Measurements from ENCODE around the gene TFF1.

Gene TFF1

DNA sequence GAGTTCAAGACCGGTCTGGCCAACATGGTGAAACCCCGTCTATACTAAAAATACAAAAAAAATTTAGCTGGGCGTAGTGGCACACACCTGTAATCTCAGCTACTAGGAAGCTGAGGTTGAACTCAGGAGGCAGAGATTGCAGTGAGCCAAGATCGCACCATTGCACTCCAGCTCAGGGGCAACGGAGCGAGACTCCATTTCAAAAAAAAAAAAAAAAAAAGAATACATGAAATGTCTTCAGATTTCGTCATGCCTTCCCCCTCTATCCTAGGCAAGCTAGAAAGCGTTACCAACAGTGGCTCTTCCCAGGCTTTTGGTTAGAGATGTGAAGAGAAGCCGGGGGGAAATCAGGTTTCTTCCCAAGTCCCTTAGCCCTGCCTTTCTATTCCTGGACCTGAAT lies 3.6 kb downstream of the TFF1 start:
- DNase-seq (ENCODE audit: low read depth, low spot score), result no peak

- DNase-seq (ENCODE audit: low read depth, low spot score), result no peak
These were observed 4.1 kb downstream of the TFF1 start for GRCh38 chr21:42362198-42362597.

DNA sequence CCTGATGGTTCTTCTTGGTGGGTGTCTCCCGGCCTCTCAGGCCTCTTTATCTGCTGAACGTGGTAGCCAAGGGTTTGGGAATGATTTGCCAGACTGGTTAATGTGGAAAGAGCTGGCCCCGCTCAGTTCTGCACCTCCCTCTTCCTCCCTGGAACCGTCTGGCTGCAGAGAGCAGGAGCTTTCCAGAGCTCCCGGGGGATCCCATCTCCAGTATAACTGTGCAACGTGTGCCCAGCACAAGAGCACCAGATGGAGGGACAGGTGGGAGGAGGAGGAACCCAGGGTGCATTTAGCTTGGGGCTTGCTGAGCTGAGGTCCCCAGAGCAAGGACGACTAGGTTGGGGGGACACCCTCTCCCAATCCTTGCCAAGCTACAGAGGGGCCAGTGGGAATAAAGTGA lies 5.0 kb downstream of the TFF1 start:
- no peak for DNase-seq (ENCODE audit: low read depth, low spot score)

GRCh38 chr21:42360317-42360716 lies 6.0 kb downstream of the TFF1 start:
- DNase-seq (ENCODE audit: low read depth, low spot score), result no peak

DNA sequence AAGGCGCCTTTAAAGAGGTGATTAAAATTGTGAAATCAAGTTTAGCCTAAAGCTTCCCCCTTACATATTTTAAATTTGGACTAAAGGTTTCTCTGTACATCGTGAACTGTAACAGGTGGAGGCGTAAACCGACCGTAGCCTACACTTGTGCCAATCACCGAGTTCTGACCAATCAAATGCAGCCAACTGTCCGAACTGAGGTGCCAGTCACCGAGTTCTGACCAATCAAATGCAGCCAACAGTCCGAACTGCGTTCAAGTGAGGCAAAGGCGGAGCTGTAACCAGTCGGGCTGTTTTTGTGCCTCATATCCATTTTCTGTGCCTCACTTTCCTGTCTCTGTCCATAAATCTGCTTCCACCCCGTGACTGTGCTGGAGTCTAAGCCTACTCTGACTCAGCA lies 7.4 kb downstream of the TFF1 start:
- DNase-seq (ENCODE audit: low read depth, low spot score), result no peak

DNA sequence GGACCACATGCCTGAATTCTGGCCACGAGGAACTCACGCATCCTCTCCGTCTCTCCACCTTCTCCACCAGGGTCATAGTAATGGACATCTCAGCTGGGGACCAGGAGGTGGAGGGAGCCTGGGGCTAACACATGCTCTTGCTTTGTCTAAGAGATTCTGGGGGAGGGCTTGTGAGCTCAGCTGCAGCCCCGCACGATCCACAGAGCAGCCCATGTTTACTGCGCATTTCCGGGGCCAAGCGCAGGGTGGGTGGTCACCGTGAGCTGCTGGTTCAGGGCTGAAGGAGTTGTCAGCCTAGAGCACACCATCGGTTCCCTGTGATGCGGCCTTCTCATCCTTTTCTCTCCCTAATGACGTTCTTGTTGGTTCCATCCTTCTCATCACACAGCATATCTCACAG lies 8.1 kb downstream of the TFF1 start:
- no peak for DNase-seq (ENCODE audit: low read depth, low spot score)

DNA sequence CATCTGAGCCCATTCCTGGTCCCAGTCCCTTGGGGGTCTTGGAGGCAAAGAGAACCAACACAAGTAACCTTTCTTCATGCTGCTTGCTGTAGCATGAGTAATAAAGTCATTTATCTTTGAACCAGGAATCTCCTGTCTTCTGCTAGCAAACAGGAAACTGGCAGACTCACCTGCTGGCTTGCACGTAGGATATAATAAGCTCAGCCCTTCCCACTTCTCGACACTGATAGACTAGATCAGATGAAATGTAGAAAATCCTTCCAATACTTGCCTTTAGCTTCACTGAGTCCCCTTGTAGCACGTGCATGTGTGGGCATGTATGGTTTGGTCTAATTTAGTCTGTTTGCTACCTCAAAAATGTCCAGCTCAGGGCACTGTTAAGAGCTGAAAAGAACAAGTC lies 9.0 kb downstream of the TFF1 start:
- DNase-seq (ENCODE audit: low read depth, low spot score), result no peak

DNA sequence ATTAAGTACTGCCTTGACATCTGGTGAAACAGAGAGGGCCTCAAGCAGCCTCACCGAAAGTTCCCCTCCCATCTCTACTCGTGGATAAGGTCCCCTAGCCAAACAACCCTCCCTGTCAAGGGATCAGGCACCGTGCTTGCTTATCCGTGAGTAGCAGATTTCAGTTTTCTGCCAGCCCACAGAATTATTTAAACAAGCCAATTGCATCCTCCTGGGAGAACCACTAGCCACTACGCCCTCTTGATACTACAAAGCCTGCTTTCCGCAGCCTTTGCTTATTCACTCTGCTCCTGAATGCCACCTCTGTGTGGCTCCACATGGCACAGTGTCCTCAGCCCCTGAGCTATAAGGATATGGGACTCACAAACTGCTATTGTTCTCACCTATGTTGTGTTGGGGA lies 9.7 kb downstream of the TFF1 start:
- DNase-seq (ENCODE audit: low read depth, low spot score), result no peak

- no peak for DNase-seq (ENCODE audit: low read depth, low spot score)
These were observed 10.3 kb downstream of the TFF1 start for GRCh38 chr21:42356046-42356445.

- no peak for DNase-seq (ENCODE audit: low read depth, low spot score)
These were observed 12.7 kb downstream of the TFF1 start for GRCh38 chr21:42353623-42354022.

- DNase-seq (ENCODE audit: low read depth, low spot score), result no peak
These were observed 13.8 kb downstream of the TFF1 start for GRCh38 chr21:42352441-42353095.

DNA sequence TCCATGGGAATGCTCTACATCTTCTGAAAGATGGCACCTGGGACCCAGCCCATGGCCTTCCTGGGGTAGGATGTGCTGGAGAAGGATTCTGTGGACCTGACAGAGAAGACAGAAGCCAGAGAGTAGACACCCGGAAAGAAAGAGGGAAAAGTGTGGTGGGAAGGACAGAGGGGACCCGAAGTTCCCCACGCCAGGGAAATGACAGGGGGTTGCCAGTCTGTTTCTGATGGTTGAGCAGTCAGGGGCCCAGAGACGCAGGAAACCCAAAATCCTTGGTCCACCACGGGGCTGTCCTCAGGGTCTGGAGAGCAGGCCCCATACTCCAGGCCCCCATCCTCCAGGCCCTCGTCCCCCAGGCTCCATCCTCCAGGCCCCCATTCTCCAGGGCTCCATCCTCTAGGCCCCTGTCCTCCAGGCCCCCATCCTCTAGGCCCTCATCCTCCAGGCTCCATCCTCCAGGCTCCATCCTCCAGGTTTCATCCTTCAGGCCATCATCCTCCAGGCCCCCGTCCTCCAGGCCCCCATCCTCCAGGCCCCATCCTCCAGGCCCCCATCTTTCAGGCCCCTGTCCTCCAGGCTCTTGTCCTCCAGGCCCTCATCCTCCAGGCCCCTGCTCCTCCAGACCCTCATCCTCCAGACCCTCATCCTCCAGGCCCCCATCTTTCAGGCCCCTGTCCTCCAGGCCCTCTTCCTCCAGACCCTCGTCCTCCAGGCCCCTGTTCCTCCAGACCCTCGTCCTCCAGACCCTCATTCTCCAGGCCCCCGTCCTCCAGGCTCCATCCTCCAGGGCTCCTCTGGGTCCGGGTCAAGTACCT lies 14.5 kb downstream of the TFF1 start:
- DNase-seq (ENCODE audit: low read depth, low spot score), result no peak

GRCh38 chr21:42350927-42351426 lies 15.4 kb downstream of the TFF1 start, which contains the start of gene TFF2:
TSS of gene TFF2 (minus strand) at chr21:42350994. CDS start at chr21:42350957, 37 bp downstream.
- DNase-seq (ENCODE audit: low read depth, low spot score), result no peak

- no peak for DNase-seq (ENCODE audit: low read depth, low spot score)
These were observed 15.9 kb downstream of the TFF1 start for GRCh38 chr21:42350318-42350910.

DNA sequence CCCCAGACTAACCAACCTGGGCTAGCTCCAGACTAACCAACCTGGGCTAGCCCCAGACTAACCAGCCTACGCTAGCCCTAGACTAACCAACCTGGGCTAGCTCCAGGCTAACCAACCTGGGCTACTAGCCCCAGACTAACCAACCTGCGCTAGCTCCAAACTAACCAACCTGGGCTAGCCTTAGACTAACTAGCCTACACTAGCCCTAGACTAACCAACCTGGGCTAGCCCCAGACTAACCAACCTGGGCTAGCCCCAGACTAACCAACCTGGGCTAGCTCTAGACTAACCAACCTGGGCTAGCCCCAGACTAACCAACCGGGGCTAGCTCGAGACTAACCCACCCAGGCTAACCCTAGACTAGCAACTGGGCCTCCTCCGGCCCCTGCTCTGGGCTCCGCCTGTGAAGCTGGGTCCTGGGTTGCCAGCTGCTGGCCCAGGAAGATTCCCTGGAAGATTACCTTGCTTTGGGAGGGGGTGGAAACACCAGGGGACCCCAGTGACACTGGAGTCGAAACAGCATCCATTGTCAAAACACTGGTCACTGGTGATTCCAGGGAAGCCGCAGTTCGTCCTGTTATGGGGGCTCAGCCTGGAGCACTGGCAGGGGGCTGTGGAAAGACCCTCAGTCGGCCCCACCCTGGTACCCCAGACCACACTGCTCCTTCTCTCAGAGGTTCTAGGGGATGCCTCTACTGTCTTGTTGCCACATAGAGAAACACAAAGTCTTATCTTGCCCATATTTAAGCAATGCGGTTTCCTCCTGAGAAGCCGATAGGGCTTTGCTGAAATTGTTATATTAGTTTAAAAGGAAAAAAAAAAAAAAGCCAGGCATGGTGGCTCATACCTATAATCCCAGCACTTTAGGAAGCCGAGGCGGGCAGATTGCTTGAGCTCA lies 16.7 kb downstream of the TFF1 start:
- DNase-seq (ENCODE audit: low read depth, low spot score), result no peak

GRCh38 chr21:42348762-42349161 lies 17.6 kb downstream of the TFF1 start:
- DNase-seq (ENCODE audit: low read depth, low spot score), result no peak

- DNase-seq (ENCODE audit: low read depth, low spot score), result no peak
These were observed 18.6 kb downstream of the TFF1 start for GRCh38 chr21:42347601-42348327.

- no peak for DNase-seq (ENCODE audit: low read depth, low spot score)
These were observed 19.3 kb downstream of the TFF1 start for GRCh38 chr21:42346866-42347600.

DNA sequence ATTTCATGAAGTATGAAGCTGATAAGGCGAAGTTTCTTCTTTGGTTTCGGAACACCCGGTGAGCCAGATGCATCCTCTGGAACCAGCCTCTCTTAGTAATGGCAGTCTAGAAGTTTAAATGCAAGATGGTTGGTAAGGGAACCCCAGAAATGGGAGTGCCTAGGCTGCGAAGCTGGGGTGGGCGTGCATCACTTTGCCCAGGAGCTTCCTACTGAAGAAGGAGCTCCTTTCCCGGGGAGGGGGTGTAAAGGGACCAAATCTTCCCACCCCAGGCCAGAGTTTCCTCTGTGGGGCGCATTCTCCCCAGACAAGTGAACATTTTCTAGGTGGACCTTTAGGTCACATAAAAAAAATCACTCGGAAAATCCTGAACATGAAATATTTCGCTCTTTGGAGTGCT lies 19.9 kb downstream of the TFF1 start:
- no peak for DNase-seq (ENCODE audit: low read depth, low spot score)

DNA sequence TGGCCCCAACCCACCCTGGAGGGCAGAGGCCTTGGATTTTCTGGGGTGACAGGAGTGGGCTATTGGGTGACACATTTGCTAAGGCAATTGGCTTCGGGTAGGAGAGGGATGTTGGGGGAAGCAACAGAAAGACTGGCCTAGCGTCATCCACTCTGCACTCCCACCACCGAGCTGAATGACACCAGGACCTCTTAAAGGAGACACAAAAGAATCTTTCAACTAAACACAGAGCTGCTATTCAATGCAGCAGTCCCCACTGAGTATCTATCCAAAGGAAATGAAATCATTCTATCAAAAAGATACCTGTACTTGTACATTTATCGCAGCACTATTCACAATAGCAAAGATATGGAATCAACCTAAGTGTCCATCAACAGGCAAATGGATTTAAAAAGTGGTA lies 21.7 kb downstream of the TFF1 start:
- no peak for DNase-seq (ENCODE audit: low read depth, low spot score)
